Omental fat pad (tissue), 4 donors: ENCODE results near the gene SCRN1. TPM values are rescaled to one million over a fixed set of nuclear protein-coding genes. Genes with fewer than 3 reads are reported as not detected.

Source experiments
- ATAC-seq: fragments of 150-250 bp; one replicate; pipeline ENCODE4 v1.9.1; 2016; ENCODE audit warnings: mild to moderate bottlenecking, moderate library complexity; ENCODE audit not compliant: low FRiP score
- DNase-seq: peaks from one replicate; pipeline ENCODE4 v3.0.0-alpha.2; 2019; ENCODE audit warnings: low spot score
- total RNA-seq, 4 donors: library from RNA; depleted of rRNA; stranded (reverse); fragments of >200 nt; gene quantifications; one replicate each; pipeline ENCODE4 v1.1.0, GENCODE V29; 2016
- TF ChIP-seq, protein P1 (sequence below), 3 donors: fragments of 450-650 bp; IDR thresholded peaks; one replicate each; pipeline ENCODE4 v1.5.1; 2016 to 2017; ENCODE audit warnings: antibody characterized with exemption in 3 of 3, mild to moderate bottlenecking in 3 of 3, moderate library complexity in 2 of 3

SCRN1 gene, protein sequence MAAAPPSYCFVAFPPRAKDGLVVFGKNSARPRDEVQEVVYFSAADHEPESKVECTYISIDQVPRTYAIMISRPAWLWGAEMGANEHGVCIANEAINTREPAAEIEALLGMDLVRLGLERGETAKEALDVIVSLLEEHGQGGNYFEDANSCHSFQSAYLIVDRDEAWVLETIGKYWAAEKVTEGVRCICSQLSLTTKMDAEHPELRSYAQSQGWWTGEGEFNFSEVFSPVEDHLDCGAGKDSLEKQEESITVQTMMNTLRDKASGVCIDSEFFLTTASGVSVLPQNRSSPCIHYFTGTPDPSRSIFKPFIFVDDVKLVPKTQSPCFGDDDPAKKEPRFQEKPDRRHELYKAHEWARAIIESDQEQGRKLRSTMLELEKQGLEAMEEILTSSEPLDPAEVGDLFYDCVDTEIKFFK
- 10 to 100 TPM; 19.7 to 43.1 (median 31.0) TPM for total RNA-seq

DNA sequence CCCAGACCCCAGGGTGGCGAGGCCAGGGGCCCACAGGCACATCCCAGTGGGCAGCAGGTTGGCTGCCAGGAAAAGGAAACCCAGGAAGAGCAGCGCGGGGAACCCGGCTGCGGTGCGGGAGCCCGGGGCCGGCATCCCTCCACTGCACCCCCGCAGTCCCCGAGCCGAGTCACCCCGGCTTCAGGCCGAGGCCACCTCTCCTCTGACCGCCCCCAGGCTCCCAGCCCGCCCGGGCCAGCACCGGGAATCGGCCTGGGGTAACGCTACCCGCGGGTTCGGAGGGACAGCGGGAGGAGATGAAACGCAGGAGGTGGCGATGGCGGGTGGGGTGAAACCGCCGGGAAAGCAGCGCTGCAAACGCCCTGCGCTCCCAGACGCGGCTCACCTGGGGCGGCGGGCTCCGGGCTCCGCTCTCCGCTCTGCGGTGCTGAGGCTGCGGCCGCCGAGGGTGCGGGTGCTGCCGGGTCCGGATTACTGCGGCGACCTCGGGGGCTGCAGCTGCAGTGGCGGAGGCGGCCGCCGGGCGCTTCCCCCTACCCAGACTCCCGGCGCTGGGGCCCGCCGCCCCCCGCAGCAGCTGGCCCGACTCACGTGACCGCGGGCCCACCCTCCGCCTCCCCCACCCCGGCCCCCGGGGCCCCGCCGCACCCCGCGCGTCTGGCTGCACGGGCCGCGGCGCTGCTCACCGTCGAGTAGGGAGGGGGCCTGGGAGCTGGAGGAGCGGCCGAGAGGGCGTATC lies at the start of gene SCRN1:
Gene SCRN1, minus strand, starts transcription at position 545 of the 739 bp plus-strand sequence. CDS start 20,734 bp downstream, outside the sequence.
- ATAC-seq: peak; percentile 49
- DNase-seq: no peak
- TF ChIP-seq, protein P1, sequence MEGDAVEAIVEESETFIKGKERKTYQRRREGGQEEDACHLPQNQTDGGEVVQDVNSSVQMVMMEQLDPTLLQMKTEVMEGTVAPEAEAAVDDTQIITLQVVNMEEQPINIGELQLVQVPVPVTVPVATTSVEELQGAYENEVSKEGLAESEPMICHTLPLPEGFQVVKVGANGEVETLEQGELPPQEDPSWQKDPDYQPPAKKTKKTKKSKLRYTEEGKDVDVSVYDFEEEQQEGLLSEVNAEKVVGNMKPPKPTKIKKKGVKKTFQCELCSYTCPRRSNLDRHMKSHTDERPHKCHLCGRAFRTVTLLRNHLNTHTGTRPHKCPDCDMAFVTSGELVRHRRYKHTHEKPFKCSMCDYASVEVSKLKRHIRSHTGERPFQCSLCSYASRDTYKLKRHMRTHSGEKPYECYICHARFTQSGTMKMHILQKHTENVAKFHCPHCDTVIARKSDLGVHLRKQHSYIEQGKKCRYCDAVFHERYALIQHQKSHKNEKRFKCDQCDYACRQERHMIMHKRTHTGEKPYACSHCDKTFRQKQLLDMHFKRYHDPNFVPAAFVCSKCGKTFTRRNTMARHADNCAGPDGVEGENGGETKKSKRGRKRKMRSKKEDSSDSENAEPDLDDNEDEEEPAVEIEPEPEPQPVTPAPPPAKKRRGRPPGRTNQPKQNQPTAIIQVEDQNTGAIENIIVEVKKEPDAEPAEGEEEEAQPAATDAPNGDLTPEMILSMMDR (IDR thresholded peaks at IDR 0.05): no peak

DNA sequence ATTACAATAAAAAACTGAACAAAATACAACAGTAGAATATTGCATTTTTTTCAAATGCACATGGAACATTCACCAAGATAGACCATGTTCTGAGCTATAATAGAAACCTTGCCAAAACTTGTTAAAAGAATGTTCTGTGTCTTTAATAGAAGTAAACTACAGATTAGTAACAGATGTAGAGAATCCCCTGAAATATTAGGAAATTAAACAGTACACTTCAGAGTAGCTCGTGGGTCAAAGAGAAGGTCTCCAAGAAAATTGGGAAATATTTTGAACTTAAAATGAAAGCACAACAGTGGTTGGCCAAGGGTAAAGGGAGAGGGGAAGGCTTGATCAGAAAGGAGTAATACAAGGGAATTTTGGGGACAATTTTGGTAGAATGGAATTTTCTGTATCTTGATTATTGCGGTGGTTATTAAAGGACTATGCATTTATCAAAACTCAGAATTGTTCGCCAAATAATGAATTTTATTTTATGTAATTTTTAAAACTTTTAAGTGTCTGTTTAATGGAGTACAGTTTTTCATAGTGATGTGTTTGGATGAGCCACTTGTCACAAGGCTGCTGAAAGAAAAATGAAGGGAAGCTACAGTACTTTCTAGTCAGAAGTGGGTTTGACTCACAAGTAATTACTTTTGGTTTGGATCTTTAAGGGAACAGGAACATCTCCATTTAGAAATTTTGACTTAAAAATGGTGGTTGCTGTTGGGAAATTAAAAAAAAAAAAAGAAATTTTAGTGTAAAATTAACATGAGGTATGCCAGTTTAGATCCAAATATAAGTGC lies 48.8 kb upstream of the SCRN1 start:
- ATAC-seq (no peak), DNase-seq (no peak)
- TF ChIP-seq, protein P1 (IDR thresholded peaks at IDR 0.05): no peak

DNA sequence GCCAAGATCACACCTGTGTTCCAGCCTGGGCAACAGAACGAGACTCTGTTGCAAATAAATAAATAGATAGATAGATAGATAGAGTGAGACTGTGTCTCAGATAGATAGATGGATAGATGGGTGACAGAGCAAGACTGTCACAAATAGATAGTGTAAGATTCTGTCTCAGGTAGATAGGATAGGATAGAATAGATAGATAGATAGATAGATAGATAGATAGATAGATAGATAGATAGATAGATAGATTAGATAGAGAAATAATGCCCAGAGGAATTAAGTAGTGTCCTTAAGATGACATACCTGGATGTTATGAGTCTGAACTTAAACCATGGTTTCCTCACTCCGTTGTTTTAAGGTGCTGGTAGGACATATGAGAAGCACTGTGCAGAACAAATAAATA lies 46.6 kb upstream of the SCRN1 start:
- DNase-seq: no peak
- ATAC-seq: no peak
- TF ChIP-seq, protein P1 (IDR thresholded peaks at IDR 0.05): no peak

DNA sequence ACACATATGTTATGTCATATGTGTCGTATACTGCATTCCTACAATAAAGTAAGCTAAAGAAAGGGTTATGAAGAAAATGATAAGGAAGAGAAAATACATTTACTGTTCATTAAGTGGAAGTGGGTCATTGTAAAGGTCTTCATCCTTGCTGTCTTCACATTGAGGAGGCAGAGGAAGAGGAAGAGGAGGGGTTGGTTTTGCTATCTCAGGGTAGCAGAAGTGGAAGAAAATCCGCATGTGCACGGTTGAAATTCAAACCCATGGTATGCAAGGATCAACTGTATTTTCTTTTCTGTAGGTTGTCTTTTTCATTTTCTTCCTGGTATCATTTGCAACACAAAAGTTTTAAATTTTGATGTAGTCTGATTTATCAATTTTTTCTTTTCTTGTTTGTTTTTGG lies 44.9 kb upstream of the SCRN1 start:
- TF ChIP-seq, protein P1 (IDR thresholded peaks at IDR 0.05): no peak
- DNase-seq: no peak
- no peak for ATAC-seq

DNA sequence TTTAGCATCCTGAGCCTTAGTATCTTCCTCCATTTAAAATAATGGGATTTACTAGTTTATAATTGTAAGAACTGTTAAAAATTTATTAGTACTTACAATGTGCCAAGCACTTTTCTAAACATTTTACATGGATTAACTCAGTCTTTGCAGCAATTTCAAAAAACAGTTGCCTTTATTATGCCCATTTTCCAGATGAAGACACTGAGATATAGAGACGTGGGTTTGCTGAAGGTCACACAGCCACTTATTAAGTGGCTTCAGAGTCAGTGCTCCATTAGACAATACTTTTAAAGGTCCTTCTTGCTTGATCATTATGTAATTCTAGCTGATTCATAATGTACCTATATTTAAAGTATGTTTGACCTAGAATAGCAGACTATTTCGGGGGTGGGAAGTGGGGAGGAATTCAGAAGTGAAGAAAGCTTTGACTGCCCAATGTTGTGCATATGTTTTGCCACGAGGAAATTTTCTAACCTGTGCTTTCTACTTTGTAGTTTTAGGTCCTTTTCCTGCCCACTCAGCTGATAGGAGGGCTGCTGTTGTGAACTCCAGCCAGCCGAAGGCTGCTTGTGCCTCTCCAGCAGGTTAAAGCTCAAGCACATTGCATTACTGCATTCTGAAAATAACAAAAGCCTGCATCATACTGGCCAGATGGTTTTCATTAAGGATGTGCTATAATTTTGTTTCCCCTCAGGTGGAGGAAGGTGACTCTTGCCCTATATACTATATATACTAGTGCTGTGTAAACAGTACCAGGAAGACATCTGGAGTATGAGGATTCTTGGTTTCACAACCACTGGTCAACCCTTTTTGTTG lies 42.9 kb upstream of the SCRN1 start:
- ATAC-seq: no peak
- DNase-seq: no peak
- TF ChIP-seq, protein P1 (IDR thresholded peaks at IDR 0.05): no peak

DNA sequence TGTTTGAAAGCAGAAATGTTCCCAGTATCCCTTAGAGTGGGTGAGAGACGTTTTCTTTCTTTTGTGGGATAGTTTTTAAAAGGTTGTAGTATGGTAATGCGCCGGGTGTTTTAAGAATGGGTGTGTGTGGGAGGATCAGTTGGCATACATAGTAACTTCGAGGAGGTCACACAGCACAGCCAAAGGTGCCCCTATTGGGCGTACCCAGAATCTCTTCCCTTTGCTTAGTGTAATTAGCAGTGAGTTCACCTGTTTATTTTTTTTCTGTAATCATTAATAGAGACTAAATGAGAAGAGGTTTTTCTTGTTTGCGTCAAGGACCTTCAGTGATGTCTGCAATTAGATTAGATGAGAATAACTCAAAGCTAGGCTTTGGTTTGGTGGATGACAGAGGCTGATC lies 40.1 kb upstream of the SCRN1 start:
- ATAC-seq (no peak), DNase-seq (no peak)
- TF ChIP-seq, protein P1 (IDR thresholded peaks at IDR 0.05): no peak
